Measurements from ENCODE around the gene ZSWIM5. TPM values are rescaled to one million over a fixed set of nuclear protein-coding genes. Genes with fewer than 3 reads are reported as not detected.
"Not testable (repeated sequence)": the region's sequence is repeated elsewhere in the genome, so short reads cannot be mapped to it uniquely, and the experiment has no call there.

Gene ZSWIM5
- total RNA-seq, 3 donors from 2014 or later (not counting 1 experiment from before 2014, with no cell fraction given): 1.1 to 2.3 (median 1.3) TPM

DNA sequence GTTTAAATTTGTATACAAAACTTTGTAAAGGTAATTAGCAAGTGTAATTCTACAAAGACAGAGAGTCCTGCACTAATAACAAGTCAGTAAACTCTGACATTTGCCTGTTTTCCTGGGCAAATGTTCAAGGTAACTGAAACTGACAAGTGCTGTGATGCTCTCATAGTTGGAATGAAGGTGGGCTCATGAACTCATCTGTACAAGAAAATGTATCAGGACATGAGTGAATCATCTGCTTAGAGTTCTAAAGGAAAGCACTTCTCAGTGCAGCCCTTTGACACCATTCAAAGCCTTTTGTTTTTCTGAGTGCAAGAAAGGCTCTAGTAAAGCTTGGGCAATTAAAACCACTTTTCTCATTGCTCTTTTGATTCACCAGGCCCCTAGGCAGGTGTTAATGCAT is 102.9 kb downstream of the ZSWIM5 start:
- Histone ChIP-seq H3K27me3 (ENCODE audit: control insufficient read depth, insufficient read depth, low read length) (no peaks in the 10 kb centered on the region), H3K27ac (ENCODE audit: low read length) (no peak overlapping the region), H3K9me3 (ENCODE audit: control insufficient read depth, insufficient read depth, low read length) (no peaks in the 10 kb centered on the region), H3K36me3 (ENCODE audit: control insufficient read depth, insufficient read depth, low read length) (no peaks in the 10 kb centered on the region), H3K4me1 (ENCODE audit: control insufficient read depth, insufficient read depth, low read length) (no peaks in the 10 kb centered on the region), H3K4me3 (ENCODE audit: low read length) (no peak overlapping the region)
- ATAC-seq (no peak), DNase-seq (no peak)
- intact Hi-C loops (cut with micrococcal nuclease): no loop called here
- H3K27me3 Mint-ChIP-seq (ENCODE audit: low read depth in 2 of 2): peaks cover 6 to 15% of the 10 kb centered on the region in 2 donors
- no peak overlapping the region for H3K4me3 Mint-ChIP-seq
- no peaks in the 10 kb centered on the region for H3K4me1 Mint-ChIP-seq
- TF ChIP-seq, protein P1, sequence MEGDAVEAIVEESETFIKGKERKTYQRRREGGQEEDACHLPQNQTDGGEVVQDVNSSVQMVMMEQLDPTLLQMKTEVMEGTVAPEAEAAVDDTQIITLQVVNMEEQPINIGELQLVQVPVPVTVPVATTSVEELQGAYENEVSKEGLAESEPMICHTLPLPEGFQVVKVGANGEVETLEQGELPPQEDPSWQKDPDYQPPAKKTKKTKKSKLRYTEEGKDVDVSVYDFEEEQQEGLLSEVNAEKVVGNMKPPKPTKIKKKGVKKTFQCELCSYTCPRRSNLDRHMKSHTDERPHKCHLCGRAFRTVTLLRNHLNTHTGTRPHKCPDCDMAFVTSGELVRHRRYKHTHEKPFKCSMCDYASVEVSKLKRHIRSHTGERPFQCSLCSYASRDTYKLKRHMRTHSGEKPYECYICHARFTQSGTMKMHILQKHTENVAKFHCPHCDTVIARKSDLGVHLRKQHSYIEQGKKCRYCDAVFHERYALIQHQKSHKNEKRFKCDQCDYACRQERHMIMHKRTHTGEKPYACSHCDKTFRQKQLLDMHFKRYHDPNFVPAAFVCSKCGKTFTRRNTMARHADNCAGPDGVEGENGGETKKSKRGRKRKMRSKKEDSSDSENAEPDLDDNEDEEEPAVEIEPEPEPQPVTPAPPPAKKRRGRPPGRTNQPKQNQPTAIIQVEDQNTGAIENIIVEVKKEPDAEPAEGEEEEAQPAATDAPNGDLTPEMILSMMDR (IDR thresholded peaks at IDR 0.05): no peak
- H3K27ac Mint-ChIP-seq: no peak overlapping the region
- no peaks in the 10 kb centered on the region for H3K36me3 Mint-ChIP-seq
- no peaks in the 10 kb centered on the region for H3K9me3 Mint-ChIP-seq

DNA sequence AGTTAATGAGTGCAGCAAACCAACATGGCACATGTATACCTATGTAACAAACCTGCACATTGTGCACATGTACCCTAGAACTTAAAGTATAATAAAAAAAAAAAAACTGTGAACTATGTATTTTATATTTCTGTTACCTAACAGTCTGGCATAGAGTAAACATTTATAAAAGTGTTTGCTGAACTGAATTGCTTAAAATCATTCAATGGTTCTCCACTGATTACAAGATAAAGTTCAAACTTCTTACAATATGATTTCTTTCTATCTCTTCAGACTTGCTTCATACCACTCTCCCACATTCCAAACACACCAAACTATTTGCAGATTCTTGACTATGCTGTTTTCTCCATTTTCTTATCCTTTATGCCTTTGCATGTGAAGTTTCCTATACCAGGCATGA is 104.5 kb downstream of the ZSWIM5 start:
- no peak for ATAC-seq
- Histone ChIP-seq H3K27ac (ENCODE audit: low read length) (no peak overlapping the region), H3K4me1 (ENCODE audit: control insufficient read depth, insufficient read depth, low read length) (no peaks in the 10 kb centered on the region), H3K9me3 (ENCODE audit: control insufficient read depth, insufficient read depth, low read length) (no peaks in the 10 kb centered on the region), H3K27me3 (ENCODE audit: control insufficient read depth, insufficient read depth, low read length) (no peaks in the 10 kb centered on the region), H3K36me3 (ENCODE audit: control insufficient read depth, insufficient read depth, low read length) (no peaks in the 10 kb centered on the region), H3K4me3 (ENCODE audit: low read length) (no peak overlapping the region)
- Mint-ChIP-seq H3K4me3 (no peak overlapping the region), H3K4me1 (no peaks in the 10 kb centered on the region), H3K36me3 (no peaks in the 10 kb centered on the region), H3K27me3 (ENCODE audit: low read depth in 2 of 2) (peaks cover 9 to 20% of the 10 kb centered on the region in 2 donors), H3K27ac (no peak overlapping the region), H3K9me3 (no peaks in the 10 kb centered on the region)
- intact Hi-C loops (cut with micrococcal nuclease): no loop called here
- TF ChIP-seq, protein P1 (IDR thresholded peaks at IDR 0.05): no peak
- DNase-seq: no peak

DNA sequence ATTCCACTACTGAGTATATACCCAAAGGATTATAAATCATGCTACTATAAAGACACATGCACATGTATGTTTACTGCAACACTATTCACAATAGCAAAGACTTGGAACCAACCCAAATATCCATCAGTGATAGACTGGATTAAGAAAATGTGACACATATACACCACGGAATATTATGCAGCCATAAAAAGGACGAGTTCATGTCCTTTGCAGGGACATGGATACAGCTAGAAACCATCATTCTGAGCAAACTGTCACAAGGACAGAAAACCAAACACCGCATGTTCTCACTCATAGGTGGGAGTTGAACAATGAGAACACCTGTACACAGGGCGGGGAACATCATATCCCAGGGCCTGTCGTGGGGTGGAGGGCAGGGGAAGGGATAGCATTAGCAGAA is 104.9 kb downstream of the ZSWIM5 start:
- H3K4me1 Mint-ChIP-seq; H3K9me3 ChIP-seq (ENCODE audit: control insufficient read depth, insufficient read depth, low read length); H3K4me3 ChIP-seq (ENCODE audit: low read length); H3K27ac ChIP-seq (ENCODE audit: low read length); H3K36me3 ChIP-seq (ENCODE audit: control insufficient read depth, insufficient read depth, low read length); H3K9me3 Mint-ChIP-seq; H3K4me1 ChIP-seq (ENCODE audit: control insufficient read depth, insufficient read depth, low read length); intact Hi-C loops (cut with micrococcal nuclease); H3K27ac Mint-ChIP-seq; H3K4me3 Mint-ChIP-seq; DNase-seq; ATAC-seq; H3K27me3 ChIP-seq (ENCODE audit: control insufficient read depth, insufficient read depth, low read length); H3K36me3 Mint-ChIP-seq: not testable (repeated sequence)
- 86% methylated on average over 4 of the region's 5 CpGs for WGBS (ENCODE audit: insufficient coverage)
- H3K27me3 Mint-ChIP-seq (ENCODE audit: low read depth in 2 of 2): peaks cover 9 to 20% of the 10 kb centered on the region in 2 donors

DNA sequence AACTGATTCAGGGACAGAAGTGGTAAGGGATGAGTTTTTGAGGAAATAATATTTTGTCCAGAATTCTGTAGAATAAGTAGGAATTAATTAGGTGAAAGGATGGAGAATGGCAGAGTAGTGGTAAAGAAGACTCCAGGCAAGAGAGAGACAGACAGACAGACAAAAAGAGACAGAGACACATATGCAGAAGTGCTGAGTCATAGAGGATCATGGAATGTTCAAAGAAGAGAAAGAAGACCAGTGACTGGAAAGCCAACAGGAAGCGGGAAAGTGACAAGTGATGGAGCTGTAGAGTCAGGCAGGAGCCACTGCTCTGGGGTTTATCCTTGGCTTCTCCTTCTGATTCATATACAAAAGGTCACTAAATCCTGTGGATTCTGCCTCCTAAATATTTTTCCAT is 108.5 kb downstream of the ZSWIM5 start:
- H3K4me1 ChIP-seq (ENCODE audit: control insufficient read depth, insufficient read depth, low read length): no peaks in the 10 kb centered on the region
- no peak for ATAC-seq
- WGBS (ENCODE audit: insufficient coverage): 94% methylated on average over 1 of the region's 1 CpG
- no peaks in the 10 kb centered on the region for H3K36me3 ChIP-seq (ENCODE audit: control insufficient read depth, insufficient read depth, low read length)
- TF ChIP-seq, protein P1 (IDR thresholded peaks at IDR 0.05): no peak
- H3K9me3 Mint-ChIP-seq: no peaks in the 10 kb centered on the region
- H3K4me3 ChIP-seq (ENCODE audit: low read length): no peak overlapping the region
- DNase-seq: no peak
- no peak overlapping the region for H3K27ac Mint-ChIP-seq
- H3K4me3 Mint-ChIP-seq: no peak overlapping the region
- H3K27me3 ChIP-seq (ENCODE audit: control insufficient read depth, insufficient read depth, low read length): no peaks in the 10 kb centered on the region
- no peaks in the 10 kb centered on the region for H3K4me1 Mint-ChIP-seq
- H3K36me3 Mint-ChIP-seq: no peaks in the 10 kb centered on the region
- no peaks in the 10 kb centered on the region for H3K9me3 ChIP-seq (ENCODE audit: control insufficient read depth, insufficient read depth, low read length)
- H3K27ac ChIP-seq (ENCODE audit: low read length): no peak overlapping the region
- intact Hi-C loops (cut with micrococcal nuclease): no loop called here
- H3K27me3 Mint-ChIP-seq (ENCODE audit: low read depth in 2 of 2): peaks cover 9 to 20% of the 10 kb centered on the region in 2 donors
